ENCODE measurements around the gene MED22.

DNA sequence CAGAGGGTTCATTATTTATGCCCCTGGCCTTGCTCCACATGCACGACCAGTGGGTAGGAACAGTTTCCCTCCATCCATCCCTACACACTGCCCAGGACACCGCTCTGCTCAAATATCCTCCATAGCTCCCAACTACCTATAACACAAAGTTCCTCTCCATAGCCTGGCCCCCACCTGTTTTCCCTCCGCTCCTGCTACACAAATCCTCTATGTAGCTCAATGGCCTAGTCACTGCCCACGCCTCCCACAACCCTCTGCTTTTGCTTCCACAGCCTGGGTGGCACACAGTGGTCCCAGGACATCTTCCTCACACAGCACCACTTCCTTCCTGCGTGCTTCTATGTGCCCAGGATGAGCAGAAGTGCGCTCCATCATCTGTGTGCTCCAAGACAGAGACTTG lies 49.4 kb upstream of the MED22 start:
- TF ChIP-seq, protein P1, sequence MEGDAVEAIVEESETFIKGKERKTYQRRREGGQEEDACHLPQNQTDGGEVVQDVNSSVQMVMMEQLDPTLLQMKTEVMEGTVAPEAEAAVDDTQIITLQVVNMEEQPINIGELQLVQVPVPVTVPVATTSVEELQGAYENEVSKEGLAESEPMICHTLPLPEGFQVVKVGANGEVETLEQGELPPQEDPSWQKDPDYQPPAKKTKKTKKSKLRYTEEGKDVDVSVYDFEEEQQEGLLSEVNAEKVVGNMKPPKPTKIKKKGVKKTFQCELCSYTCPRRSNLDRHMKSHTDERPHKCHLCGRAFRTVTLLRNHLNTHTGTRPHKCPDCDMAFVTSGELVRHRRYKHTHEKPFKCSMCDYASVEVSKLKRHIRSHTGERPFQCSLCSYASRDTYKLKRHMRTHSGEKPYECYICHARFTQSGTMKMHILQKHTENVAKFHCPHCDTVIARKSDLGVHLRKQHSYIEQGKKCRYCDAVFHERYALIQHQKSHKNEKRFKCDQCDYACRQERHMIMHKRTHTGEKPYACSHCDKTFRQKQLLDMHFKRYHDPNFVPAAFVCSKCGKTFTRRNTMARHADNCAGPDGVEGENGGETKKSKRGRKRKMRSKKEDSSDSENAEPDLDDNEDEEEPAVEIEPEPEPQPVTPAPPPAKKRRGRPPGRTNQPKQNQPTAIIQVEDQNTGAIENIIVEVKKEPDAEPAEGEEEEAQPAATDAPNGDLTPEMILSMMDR (conservative IDR thresholded peaks at IDR 0.05; ENCODE audit: low read depth in 2 of 2): no peak
- TF ChIP-seq POLR2AphosphoS5 (IDR thresholded peaks at IDR 0.05; ENCODE audit: low read depth) (no peak), JUNB (IDR thresholded peaks at IDR 0.05; ENCODE audit: unreplicated experiment) (no peak), EZH2 (IDR thresholded peaks at IDR 0.05; ENCODE audit: low read depth, unreplicated experiment) (no peak), CREB1 (CRISPR knock-in tag; IDR thresholded peaks at IDR 0.05; ENCODE audit: low read depth) (no peak), EZH2phosphoT487 (IDR thresholded peaks at IDR 0.05; ENCODE audit: unreplicated experiment) (no peak)
- TF ChIP-seq, protein P2, sequence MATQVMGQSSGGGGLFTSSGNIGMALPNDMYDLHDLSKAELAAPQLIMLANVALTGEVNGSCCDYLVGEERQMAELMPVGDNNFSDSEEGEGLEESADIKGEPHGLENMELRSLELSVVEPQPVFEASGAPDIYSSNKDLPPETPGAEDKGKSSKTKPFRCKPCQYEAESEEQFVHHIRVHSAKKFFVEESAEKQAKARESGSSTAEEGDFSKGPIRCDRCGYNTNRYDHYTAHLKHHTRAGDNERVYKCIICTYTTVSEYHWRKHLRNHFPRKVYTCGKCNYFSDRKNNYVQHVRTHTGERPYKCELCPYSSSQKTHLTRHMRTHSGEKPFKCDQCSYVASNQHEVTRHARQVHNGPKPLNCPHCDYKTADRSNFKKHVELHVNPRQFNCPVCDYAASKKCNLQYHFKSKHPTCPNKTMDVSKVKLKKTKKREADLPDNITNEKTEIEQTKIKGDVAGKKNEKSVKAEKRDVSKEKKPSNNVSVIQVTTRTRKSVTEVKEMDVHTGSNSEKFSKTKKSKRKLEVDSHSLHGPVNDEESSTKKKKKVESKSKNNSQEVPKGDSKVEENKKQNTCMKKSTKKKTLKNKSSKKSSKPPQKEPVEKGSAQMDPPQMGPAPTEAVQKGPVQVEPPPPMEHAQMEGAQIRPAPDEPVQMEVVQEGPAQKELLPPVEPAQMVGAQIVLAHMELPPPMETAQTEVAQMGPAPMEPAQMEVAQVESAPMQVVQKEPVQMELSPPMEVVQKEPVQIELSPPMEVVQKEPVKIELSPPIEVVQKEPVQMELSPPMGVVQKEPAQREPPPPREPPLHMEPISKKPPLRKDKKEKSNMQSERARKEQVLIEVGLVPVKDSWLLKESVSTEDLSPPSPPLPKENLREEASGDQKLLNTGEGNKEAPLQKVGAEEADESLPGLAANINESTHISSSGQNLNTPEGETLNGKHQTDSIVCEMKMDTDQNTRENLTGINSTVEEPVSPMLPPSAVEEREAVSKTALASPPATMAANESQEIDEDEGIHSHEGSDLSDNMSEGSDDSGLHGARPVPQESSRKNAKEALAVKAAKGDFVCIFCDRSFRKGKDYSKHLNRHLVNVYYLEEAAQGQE (IDR thresholded peaks at IDR 0.05; ENCODE audit: unreplicated experiment): no peak
